HuH-7 (cell line): Measurements from ENCODE around the gene HSPG2.
"Not testable (repeated sequence)": the region's sequence is repeated elsewhere in the genome, so short reads cannot be mapped to it uniquely, and the experiment has no call there.

Experiments used
- DNase-seq: peaks from one replicate; pipeline ENCODE4 v3.0.0; 2011; ENCODE audit warnings: low spot score

HSPG2 gene

DNA sequence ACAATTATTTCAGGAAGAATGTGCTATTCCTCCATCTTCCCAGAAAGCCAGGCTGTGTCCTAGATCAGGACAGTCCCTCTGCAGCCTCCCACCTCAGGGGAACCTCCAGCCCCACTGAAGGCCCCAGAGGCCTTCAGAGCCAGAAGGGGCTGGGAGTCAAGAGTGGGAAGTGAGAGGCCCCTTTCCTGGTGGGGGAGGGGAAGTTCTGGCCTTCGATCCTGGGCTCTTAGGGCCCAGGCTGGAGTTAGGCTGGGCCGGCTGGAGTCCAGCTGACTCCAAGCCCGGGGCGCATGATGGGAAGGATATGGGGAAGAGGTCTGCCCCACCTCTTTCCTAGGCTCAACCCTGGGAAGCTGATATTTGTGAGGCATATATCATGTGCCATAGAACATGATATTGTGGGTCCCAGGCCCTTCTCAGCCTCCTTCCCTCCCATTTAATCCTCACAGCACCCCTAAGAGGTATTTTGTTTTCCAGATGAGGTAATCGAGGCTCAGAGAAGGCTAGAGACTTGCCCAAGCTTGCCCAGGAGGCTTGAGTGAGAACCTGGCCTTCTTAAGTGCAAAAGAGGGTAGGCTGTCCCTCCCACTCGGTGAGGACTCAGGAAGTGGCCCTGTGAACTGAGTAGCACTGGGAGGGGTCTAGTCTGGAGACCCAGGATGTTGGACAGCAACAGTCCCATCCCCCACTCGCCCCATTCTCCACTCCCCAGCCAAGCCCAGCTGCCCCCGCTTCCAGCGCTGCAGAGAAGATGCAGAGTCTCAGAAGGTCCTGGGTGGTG, 18.6 kb upstream of the HSPG2 start:
- no peak for DNase-seq

DNA sequence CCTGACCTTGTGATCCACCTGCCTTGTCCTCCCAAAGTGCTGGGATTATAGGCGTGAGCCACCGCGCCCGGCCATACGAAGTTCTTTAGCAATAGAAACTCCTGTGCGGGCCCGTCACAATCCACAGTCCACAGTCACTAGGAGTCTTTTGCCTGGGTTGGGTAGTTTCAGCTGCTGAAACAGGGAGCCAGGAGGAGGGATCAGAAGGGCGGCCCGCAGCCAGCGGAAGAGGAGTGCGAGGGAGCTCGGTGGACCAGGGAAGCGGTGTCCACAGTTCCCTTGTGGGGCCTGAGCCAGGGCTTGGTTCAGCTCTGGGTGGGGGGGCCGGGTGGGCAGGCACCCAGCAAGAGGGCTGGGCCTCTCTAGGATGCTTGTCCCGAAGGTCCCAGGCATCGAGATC, 17.9 kb upstream of the HSPG2 start:
- DNase-seq: no peak

DNA sequence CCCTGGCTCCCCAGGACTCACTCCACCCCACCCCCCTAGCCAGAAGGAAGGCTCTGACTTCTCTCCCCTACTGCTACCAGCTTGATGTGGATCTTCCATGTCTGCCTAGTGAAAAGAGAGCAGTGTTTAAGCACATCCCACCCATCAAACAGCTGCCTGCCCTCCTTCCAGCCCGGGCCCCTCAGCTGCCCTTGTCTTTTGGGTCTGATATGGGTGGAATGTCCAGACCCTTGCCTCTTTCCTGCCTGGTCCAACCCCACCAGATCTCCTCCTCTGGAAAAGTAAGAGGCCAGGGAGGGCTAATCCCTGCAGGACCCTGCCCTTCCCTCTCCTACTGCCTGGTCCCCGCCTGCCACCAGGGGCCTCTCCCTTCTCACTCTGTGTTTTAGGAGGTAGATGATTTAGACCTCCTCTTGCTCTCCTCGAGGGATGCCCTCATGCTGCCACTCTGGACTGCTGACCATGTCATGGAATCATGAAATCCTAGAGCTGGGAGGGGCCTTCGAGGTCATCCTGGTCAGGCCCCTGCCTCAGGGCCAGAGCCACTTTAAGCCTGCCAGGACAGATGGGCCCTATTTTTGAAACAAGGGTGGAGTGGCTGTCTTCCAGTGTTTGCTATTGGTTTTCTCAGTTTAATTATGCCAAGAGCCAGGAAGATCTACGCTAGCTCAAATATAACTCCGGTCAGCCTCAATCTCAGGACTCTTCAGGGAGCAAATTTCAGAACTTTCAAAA, 15.8 kb upstream of the HSPG2 start:
- DNase-seq: no peak

DNA sequence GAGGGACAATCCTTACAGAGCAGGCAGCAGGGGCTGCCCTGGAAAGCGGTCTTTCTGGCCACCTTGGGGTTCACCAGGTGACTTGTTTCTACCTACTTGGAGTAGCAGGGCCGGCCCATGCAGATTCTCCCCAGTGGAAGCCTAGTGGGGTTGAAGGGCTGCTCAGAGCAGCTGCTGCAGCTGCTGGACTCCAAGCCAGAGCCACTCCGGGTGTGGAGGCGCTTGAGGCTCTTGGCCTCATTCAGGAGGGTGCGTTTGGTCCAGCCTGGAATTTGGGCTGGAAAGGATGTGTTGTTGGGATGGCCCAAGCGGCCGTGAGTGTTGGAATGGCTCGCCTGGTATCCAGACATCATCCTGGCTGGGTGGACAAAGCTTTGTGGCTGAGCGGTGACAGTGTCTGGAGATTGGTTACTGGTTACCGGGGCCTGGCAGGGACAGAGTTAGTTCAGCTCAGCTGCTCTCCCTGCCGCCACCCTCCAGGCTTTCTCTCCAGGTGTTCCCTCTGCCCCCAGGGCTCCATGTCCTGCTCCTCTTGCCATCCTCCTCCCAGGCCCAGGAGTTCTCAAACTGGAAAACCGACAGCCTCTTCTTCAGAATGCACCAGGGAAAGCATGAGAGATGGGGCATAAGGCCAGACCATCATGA, 14.2 kb upstream of the HSPG2 start:
- no peak for DNase-seq

DNA sequence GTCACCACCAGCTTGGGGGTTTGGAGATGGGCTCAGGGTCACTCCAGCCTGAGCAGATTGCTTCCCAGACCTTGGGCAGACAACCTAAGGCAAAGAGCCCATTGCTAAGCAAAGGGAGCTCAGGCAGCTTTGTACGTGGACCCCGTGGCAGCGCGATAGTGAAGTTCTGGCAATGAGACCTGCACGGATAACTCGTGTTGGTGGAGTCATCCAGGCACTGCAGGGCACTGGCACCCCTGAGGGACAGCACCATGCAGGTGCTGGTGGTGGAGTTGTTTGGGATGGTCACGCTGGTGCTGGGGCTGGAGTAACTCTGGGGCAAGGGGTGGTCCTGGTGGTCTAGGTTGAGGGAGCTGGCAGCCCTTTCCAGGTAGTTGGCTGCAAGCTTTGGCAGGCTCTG, 13.6 kb upstream of the HSPG2 start:
- no peak for DNase-seq

DNA sequence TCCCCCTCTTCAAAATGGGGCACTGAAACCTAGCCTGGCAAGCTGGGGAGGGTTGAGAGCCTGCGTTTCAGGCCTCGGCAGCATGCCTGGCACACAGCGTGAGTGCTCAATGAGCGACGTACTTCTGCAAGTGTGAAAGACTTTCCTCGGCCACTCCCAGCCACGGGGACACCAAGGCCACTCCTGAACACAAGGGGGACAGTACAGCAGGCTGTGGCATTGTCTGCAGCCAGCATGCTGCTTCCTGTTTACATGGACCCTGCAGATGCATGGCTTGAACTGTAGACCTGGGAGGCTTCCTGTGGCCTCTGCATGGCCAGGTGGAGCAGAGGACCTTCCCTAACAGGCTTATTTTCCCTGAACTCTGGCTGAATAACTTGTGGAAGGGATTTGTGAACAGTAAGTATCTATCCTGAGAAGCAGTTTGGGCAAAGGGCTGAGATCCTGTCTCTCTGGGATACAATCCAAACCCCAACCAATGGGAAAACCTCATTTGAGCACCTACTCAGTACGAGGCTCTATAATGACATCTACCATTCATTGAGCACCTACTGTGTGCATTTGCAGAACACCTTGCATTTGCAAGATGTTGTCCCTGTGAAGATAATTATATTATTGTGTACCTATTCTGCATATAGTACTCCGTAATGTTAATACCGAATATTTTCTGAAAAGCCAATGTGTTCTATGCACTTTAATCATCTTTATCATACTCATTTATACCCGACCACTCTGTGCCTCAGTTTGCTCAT, 9.9 kb upstream of the HSPG2 start:
- no peak for DNase-seq

DNA sequence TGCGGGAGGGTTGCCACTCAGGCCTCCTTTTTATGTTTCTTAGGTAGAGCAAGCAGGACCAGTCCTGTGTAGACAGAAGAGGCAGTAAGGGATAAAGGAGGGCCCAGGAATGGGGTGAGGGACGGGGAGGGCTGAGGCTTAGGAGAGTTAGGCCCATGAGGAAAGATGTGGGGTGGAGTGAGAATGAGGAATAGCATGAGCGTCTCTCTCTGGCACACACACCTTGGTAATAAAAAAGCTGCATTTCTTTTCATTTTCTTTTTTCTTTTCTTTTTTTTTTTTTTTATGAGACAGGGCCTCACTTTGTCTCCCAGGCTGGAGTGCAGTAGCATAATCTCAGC, 7.6 kb upstream of the HSPG2 start:
- no peak for DNase-seq

DNA sequence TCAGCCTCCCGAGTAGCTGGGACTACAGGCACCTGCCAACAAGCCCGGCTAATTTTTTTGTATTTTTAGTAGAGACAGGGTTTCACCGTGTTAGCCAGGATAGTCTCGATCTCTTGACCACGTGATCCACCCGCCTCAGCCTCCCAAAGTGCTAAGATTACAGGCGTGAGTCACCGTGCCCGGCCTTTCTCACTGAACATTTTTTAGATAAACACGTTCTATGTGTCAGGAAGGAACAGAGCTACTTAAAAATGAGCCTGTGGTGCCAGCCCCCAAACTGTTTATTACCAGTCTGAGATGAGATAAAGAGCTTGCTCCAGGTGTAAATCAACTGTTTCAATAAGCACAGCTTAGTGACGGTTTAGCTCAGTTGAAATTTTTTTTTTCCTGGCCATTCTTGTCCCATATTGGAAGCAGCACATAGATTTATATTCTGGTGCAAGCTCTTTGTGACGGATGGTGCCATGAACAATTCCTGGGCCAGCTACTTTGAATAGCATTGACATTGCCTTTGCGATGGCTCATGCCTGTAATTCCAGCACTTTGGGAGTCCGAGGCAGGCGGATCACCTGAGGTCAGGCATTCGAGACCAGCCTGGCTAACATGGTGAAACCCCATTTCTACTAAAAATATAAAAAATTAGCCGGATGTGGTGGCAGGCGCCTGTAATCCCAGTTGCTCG, 6.0 kb upstream of the HSPG2 start:
- not testable (repeated sequence) for DNase-seq

DNA sequence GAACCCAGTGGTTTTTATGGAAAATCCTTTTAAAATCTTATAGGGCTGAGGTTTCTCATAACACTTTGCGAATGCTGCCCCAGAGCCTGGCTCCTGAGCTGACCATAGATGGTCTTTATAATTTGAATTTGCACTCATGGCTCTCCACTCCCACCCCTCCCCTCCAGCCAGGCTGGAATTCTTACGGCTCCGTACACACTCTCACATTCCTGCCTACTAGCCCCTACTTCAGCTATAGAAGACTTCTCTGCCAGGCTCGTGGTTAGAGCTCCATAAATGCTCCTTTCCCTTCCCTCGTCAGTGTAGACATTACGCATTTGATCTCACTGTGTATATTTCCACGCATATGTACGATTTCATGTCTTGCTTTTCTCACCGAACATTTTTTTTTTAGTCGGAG, 5.4 kb upstream of the HSPG2 start:
- no peak for DNase-seq

DNA sequence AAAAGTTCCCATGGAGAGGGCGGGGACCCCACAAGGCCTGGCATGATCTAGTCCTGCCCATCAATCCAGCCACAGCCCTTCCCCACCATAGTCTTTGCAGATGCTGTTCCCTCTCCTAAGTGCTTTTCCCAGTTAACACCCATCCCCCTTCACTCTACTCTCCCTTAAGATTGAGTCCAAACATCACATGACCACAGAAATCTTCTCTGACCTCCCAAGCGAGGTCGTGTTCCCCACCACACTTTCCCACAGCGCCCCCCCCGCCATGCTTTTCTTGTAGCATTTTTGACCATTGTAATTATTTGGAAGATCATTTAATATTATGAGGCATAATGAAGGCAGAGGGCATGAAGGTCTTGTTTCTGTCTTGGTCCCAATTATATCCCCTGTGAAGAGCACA, 4.3 kb upstream of the HSPG2 start:
- DNase-seq: no peak

DNA sequence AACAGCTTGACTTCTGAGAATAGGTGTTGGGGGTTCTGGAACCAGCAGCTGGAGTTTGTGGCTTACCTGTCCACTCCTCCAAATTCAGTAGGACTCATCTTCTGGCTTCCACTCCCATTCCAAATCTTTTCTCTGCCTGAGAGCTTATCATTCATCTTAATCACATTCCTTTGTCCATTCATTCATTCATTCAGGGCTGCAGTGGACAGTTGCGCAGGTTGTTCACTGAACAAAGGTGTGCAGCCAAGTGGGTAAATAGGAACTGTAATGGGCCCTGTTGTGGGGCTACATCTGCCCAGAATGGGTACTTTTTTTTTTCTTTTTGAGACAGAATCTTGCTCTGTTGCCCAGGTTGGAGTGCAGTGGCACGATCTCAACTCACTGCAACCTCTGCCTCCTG, 3.4 kb upstream of the HSPG2 start:
- DNase-seq: no peak

DNA sequence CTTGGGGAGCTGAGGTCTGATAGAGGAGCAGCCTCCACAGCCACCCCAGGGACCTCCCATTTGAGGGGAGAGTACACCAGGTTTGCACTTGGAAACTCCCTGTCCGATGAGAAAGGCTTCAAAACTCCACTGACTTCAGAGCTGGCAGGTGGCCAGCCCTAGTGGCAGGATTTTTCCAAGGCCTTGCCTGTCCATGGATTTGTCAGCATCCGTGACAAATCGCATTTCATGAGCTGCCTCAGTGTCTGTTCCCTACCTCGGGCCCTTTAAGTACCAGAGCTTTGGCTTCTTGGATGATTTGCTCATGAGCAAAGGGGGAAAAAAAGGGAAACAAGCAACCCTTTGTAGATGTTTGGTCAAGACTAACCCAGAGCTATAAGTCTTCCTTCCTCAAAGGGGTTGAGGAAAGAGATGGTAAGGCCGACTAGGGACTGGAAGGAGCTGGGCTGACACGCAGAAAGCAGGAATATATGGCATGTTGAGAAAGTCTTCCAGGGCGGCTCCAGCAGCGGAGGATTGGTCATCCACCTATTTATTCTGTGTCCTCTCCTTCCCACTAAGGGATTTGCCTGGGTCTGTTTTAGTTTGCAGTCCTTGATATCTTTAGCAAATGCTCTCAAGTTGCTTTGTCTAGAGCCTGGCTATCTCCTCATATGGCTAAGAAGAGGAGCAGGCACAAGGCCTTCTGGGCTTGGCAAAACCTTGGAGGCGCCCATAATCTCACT, 2.7 kb upstream of the HSPG2 start:
- peak; percentile 54 for DNase-seq

DNA sequence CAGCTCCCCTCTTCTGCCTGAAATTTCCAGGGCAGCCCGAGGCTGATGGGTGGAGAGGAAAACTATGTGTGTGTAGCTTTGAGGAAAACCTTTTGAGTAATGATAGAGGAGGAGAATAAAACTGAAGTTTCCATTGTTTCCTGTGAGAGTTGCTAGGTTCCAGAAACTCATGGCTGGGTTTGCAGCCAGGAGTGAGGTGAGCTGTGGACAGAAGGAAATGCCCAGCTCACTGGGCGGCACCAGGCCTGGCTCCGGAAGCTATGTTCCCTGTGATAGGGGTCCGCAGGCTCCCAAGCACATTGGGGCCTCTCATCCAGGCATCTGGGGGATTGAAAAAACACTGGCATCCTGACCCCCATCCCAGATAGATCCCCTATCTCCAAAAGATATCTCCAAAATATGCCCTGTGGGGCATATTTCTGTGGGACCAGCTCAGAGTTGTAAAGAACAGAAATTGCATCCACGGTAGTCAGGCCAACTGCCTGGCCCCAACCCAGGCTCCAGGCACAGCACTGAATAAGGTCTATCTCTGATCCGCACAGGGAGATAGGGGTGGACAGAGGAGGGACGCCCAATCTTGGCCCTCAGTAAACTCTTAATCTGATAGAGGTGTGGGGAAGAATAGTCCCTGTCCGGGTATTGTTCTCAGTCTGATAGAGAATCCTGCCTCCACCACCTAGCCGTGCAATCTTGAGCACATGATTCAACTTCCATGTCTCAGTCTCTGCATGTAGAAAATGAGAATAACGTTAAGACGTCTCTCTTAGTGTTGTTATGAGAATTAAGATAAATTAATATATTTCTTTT, 1.8 kb upstream of the HSPG2 start:
- no peak for DNase-seq

DNA sequence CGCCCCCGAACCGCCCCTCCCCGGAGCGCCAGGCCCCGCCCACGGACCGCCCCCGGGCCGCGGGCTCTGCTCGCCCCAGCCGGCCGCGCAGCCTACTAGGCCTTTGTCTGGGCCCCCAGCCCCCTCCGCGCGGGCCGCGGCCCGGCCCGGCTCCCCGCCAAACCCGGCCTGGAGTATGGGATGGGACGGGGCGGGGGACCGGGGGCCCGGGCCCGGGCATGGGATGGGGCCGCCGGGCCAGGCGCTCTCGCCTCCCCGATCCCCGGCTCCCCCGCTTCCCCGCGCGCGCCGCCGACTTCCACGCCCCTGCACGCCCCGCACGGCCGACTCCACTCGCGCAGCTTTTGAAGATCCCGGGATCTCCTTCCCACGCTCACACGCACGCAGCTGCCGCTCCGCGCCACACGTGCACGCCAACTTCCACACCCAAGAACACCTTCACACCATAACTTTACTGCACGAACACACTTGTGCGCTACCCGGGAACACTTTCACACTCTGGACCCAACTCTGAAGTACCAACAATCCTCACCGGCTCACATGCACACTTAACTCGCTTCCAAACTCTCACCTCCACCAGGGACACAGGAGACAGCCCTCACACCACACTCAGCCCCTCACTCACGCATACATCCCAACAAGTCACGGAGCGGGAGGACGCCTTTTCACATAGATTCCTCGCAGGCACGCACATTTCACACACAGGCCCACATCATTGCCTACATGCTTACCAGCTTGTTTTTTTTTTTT, 437 bp upstream of the HSPG2 start:
- DNase-seq: peak; percentile 67

DNA sequence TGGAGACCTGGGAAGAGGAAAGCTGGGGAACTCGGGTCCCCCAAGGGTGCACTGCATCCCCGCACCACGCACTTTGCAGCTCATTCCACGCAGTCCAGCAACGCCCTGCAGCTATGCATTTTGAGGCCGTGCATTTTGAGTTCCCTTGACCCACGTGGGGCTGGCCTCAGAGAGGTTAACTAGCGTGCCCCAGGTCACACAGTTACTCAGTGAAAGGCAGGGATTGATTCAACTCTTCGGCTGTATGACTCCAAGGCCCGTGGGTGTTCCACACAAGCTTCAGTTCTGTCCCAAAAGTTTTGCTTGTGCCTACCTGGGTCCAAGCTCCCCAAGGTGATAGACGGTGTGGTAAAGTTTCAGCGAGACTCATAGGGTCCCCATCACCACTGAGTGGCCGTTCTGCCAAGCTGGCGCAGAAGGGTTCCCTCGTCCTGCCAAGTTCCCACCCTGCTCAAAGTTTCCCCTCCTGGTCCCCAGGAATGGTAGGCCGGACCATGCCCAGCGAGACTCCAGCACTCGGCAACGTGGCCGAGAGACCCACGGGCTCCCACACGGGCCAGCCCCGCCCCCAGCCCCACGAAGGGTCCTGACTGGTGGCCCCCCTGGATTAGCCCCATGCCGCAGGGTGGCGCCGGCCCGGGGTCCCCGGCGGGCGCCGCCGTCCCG, 611 bp downstream of the HSPG2 start:
- DNase-seq: no peak

DNA sequence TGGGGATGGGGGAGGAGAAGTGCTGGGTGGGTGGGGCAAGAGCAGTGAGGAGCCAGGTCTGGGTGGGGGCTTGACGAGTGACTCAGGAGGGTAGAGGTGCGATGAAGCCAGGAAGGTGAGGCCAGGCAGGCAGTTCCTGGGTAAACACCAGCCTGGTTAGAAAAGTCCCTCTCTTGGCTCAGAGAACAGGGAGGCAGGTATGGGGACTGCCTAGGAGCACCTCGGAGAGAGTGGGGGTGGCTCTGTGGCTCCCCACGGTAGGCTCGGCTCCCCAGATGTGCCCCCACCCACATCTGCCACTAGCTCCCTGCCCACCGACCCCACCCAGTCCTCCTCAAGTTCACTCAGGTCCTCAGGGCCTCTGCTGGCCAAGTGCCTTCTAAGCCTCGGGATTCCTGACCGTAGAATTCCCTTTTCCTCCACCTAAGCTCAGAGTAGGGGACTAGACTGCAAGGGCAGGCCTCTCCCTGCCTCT, 1.2 kb downstream of the HSPG2 start:
- DNase-seq: peak; percentile 31

DNA sequence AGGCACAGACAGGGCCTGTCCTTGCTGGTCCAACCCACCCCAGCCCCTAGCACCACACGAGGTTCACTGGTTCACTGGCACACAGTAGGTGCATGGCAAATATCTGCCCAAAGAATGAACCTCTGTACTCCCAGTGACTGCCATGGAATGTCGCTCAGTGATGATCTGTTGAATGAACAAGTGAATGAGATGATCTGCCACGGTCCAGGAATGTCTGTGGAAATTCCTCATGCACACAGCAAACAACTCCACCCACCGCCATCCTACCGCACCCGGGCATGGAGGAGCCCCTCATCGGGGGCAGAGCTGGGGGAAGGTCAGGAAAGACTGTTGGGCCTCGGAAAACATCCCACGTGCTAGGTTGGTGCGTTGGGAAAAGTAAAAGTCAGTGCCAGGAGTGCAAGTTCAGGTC, 1.7 kb downstream of the HSPG2 start:
- DNase-seq: no peak

DNA sequence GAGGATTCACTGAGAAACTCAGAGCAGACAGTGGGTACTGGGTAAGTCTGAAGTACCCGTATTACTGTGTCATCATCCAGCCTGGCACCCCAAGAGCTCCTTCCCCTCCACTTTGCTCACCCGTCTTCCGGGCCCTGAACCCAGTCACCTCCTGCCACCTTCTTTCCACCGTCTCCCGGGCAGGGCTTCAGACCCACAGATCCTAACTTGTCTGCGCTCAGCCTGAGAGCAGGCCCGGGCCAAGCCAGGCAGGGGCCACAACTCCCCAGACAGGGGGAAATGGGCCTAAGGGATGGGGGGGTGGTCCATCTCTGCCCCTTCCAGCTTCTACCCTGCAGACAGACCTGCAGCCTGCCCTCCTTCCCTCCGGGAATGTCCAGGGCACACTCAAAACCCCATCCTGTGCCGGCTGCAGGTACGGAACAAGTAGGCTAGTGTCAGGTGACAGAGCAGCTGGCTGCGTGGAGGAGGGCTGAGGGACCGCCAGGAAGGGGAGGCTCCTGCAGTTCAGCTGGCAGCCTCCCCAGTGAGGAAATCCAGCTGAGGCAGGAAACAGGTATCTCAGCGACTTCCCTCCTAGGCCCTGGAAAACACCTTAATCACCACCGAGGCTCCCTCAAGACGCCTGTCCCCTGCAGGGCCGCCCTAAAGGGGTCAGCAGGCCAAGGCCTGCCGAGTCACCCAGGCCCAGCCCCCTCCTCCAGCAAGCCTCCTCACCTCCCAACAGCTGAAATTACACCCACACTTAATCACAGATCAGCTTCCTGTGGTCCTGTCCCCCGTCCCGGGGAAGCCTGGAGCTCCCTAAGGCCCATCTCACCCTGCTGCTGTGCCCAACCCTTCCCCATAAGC, 3.5 kb downstream of the HSPG2 start:
- DNase-seq: no peak
